K562 (cell line): Measurements from ENCODE around the gene KCNQ4. TPM values are rescaled to one million over a fixed set of nuclear protein-coding genes. Genes with fewer than 3 reads are reported as not detected.
A peak's percentile ranks its signal among the peaks of the same experiment; 100 is the strongest.

Source experiments
- CBX2 ChIP-seq: fragments of 200-600 bp; sonication (generic); IDR thresholded peaks from one replicate; pipeline ENCODE4 v1.6.1; 2012; ENCODE audit warnings: mild to moderate bottlenecking, low read length, inconsistent platforms; ENCODE audit not compliant: insufficient read depth, poor library complexity, severe bottlenecking
- FOXK1 ChIP-seq: sonication (generic); formaldehyde crosslinking; IDR thresholded peaks from 2 replicates; pipeline ENCODE4 v1.8.0; 2022; ENCODE audit warnings: missing genetic modification reagents, mild to moderate bottlenecking, borderline replicate concordance
- GTF2E2 ChIP-seq: fragments of 200-800 bp; sonication (Bioruptor generic); IDR thresholded peaks from 2 replicates; pipeline ENCODE4 v1.6.1; 2016; ENCODE audit warnings: missing genetic modification characterization, missing compliant biosample characterization
- HCFC1 ChIP-seq: IDR thresholded peaks from 2 replicates; pipeline ENCODE4 v1.6.1; 2012; ENCODE audit warnings: low read depth, low read length, improper control_type of control experiment
- HIVEP1 ChIP-seq: fragments of 250-450 bp; sonication (Bioruptor Pico); IDR thresholded peaks from 2 replicates; pipeline ENCODE4 v1.4.0; 2020; ENCODE audit warnings: mild to moderate bottlenecking
- HMBOX1 ChIP-seq: sonication (generic); IDR thresholded peaks from 2 replicates; pipeline ENCODE4 v1.6.1; 2016
- HOXB6 ChIP-seq: fragments of 250-450 bp; sonication (Bioruptor Pico); IDR thresholded peaks from 2 replicates; pipeline ENCODE4 v1.5.1; 2022; ENCODE audit warnings: mild to moderate bottlenecking, borderline replicate concordance
- JUND ChIP-seq, 2 experiments: IDR thresholded peaks; 2 replicates in 1 of 2; 3 replicates in 1 of 2; pipeline ENCODE4 v1.6.1; 2011; ENCODE audit warnings: borderline replicate concordance in 2 of 2, low read depth in 2 of 2, low read length in 2 of 2, improper control_type of control experiment in 1 of 2, missing biosample characterization in 1 of 2, missing genetic modification characterization in 1 of 2, missing genetic modification reagents in 1 of 2
- KLF16 ChIP-seq: IDR thresholded peaks from 2 replicates; pipeline ENCODE4 v1.6.1; 2016; ENCODE audit warnings: antibody characterized with exemption
- KLF6 ChIP-seq: fragments of 250-450 bp; sonication (Bioruptor Pico); IDR thresholded peaks from 2 replicates; pipeline ENCODE4 v1.4.0; 2020; ENCODE audit warnings: mild to moderate bottlenecking, moderate library complexity, borderline replicate concordance
- PCBP1 ChIP-seq: fragments of 200-400 bp; formaldehyde crosslinking; IDR thresholded peaks from 2 replicates; pipeline ENCODE4 v1.6.1; 2018; ENCODE audit warnings: mild to moderate bottlenecking, low read depth, low read length; ENCODE audit not compliant: poor library complexity, severe bottlenecking
- SRF ChIP-seq, 2 experiments: fragments of 250-450, 450-650 bp in 1 of 2; sonication (Bioruptor Pico) in 1 of 2; sonication (generic) in 1 of 2; formaldehyde crosslinking; IDR thresholded peaks; 2 replicates each; pipeline versions ENCODE4 v1.5.0 to v1.5.1; 2020 to 2022; ENCODE audit warnings: mild to moderate bottlenecking in 1 of 2, missing genetic modification reagents in 1 of 2
- TAF15 ChIP-seq: fragments of 200-400 bp; formaldehyde crosslinking; IDR thresholded peaks from 2 replicates; pipeline ENCODE4 v1.6.1; 2017; ENCODE audit warnings: mild to moderate bottlenecking, low read depth, low read length, moderate library complexity
- TFAP4 ChIP-seq: sonication (generic); formaldehyde crosslinking; IDR thresholded peaks from 2 replicates; pipeline ENCODE4 v1.8.0; 2022; ENCODE audit warnings: missing genetic modification reagents, mild to moderate bottlenecking, moderate library complexity, borderline replicate concordance
- USF1 ChIP-seq: sonication (generic); formaldehyde crosslinking; IDR thresholded peaks from 2 replicates; pipeline ENCODE4 v1.9.0; 2022; ENCODE audit warnings: mild to moderate bottlenecking, missing genetic modification reagents
- ZFP36 ChIP-seq: fragments of 150-350 bp; IDR thresholded peaks from 2 replicates; pipeline ENCODE4 v1.6.1; 2018; ENCODE audit warnings: low read length, low read depth; ENCODE audit not compliant: partially characterized antibody
- ZKSCAN3 ChIP-seq: fragments of 250-450 bp; sonication (Bioruptor Pico); IDR thresholded peaks from 2 replicates; pipeline ENCODE4 v1.4.0; 2020
- ZNF12 ChIP-seq: sonication (generic); formaldehyde crosslinking; IDR thresholded peaks from 2 replicates; pipeline ENCODE4 v1.4.0; 2020; ENCODE audit warnings: mild to moderate bottlenecking, missing genetic modification reagents
- ZNF507 ChIP-seq: conservative IDR thresholded peaks from 2 replicates; pipeline ENCODE4 v1.6.1; 2017; ENCODE audit warnings: missing genetic modification characterization, missing compliant biosample characterization
- ZNF589 ChIP-seq: fragments of 200-800 bp; sonication (Bioruptor generic); IDR thresholded peaks from 2 replicates; pipeline ENCODE4 v1.6.1; 2016; ENCODE audit warnings: low read depth, missing genetic modification characterization, missing compliant biosample characterization
- polyA plus RNA-seq, 8 experiments: library from polyadenylated mRNA; depleted of rRNA in 4 of 8; stranded (reverse) in 5 of 8; unstranded in 3 of 8; fragments of >200 nt; fragmentation: Nextera tagmentation in 2 of 8; fragmentation: Illumina TruSeq in 1 of 8; extraction: Ambion mirVana in 2 of 8; extraction: Trizol in 1 of 8; gene quantifications; 2 replicates each; pipeline versions ENCODE4 v1.2.1 to v1.2.3, GENCODE V29; 2011 to 2014; ENCODE audit warnings: inconsistent platforms in 1 of 8, missing spikeins in 1 of 8
- total RNA-seq, 7 experiments: library from RNA; depleted of rRNA in 6 of 7; stranded (reverse); fragments of >200 nt in 6 of 7; fragmentation: Illumina TruSeq in 2 of 7; extraction: Trizol in 2 of 7; gene quantifications; 2 replicates each; pipeline versions ENCODE4 v1.2.1 to v1.2.3, GENCODE V29; 2011 to 2021; ENCODE audit warnings: low replicate concordance in 1 of 7
- TF ChIP-seq, protein P1 (sequence below): fragments of 450-650 bp; IDR thresholded peaks from 2 replicates; pipeline ENCODE4 v1.7.0; 2016; ENCODE audit warnings: borderline replicate concordance

Gene KCNQ4
- total and polyA plus RNA-seq, 9 of the 15 experiments (the other 6 are each of a cell fraction or from before 2014, with no cell fraction given) = 0.07 to 4.1 (median 0.79) TPM

GRCh38 chr1:40820911-40821693 is 37.5 kb downstream of the KCNQ4 start (continued):
- TF ChIP-seq TAF15 (no peak), ZNF12 (CRISPR knock-in tag) (peak; percentile 85; the same call in 1 of the 2 replicates), KLF6 (CRISPR knock-in tag) (no peak), ZKSCAN3 (no peak), FOXK1 (CRISPR knock-in tag) (no peak), USF1 (CRISPR knock-in tag) (no peak), PCBP1 (no peak), GTF2E2 (0 out of 2 replicates have a peak, but pooled peaks have one; percentile 14), CBX2 (no peak), JUND (IDR thresholded peaks at IDR 0.05; ENCODE audit: borderline replicate concordance, low read depth, low read length) (peak; percentile 83), JUND (tag; IDR thresholded peaks at IDR 0.05; ENCODE audit: borderline replicate concordance, low read depth, low read length) (peak; percentile 65; the same call in 2 of the 3 replicates), HCFC1 (peak; percentile 33; the same call in 1 of the 2 replicates), ZFP36 (no peak), SRF (CRISPR knock-in tag; IDR thresholded peaks at IDR 0.05) (0 out of 4 replicates have a peak, but pooled peaks of 1 of the 2 experiments have one; percentile 25), TFAP4 (CRISPR knock-in tag) (peak; percentile 73), HMBOX1 (peak; percentile 59), HIVEP1 (no peak), KLF16 (peak; percentile 99), ZNF589 (CRISPR knock-in tag) (peak; percentile 89), HOXB6 (CRISPR knock-in tag) (no peak), ZNF507 (tag) (no peak)
- TF ChIP-seq, protein P1, sequence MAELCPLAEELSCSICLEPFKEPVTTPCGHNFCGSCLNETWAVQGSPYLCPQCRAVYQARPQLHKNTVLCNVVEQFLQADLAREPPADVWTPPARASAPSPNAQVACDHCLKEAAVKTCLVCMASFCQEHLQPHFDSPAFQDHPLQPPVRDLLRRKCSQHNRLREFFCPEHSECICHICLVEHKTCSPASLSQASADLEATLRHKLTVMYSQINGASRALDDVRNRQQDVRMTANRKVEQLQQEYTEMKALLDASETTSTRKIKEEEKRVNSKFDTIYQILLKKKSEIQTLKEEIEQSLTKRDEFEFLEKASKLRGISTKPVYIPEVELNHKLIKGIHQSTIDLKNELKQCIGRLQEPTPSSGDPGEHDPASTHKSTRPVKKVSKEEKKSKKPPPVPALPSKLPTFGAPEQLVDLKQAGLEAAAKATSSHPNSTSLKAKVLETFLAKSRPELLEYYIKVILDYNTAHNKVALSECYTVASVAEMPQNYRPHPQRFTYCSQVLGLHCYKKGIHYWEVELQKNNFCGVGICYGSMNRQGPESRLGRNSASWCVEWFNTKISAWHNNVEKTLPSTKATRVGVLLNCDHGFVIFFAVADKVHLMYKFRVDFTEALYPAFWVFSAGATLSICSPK = no peak
